ENCODE measurements around the gene TGFBI.

- TF ChIP-seq POLR2A (IDR thresholded peaks at IDR 0.05; ENCODE audit: extremely low read depth, insufficient read length) (no peak), CTCF (IDR thresholded peaks at IDR 0.05; ENCODE audit: low read depth, low read length) (no peak), MAX (IDR thresholded peaks at IDR 0.05; ENCODE audit: low read depth, low read length) (no peak)
Measured at GRCh38 chr5:135995976-135996375, 32.8 kb upstream of the TGFBI start.

All from NB4 (cell line).